B cell (primary cell): ENCODE results near the gene SH2D4B. TPM values are rescaled to one million over a fixed set of nuclear protein-coding genes. Genes with fewer than 3 reads are reported as not detected.

Source experiments
- ATAC-seq: fragments of 200-7000 bp; cut with Tn5 transposase; one replicate; pipeline ENCODE4 v1.10.0; 2021; ENCODE audit warnings: low read depth, mild to moderate bottlenecking, moderate number of reproducible peaks, moderate library complexity
- CTCF ChIA-PET: fragments of 350-600 bp; sonication (Branson Sonifier 250); formaldehyde crosslinking; loops from one replicate; lab custom pipeline; 2021; ENCODE audit warnings: antibody characterized with exemption, inconsistent platforms; lab: Charles Lee
- POLR2A ChIA-PET: fragments of 350-600 bp; sonication (Branson Sonifier 250); formaldehyde crosslinking; loops from one replicate; lab custom pipeline; 2021; ENCODE audit warnings: antibody characterized with exemption; lab: Charles Lee
- DNase-seq: peaks from one replicate; pipeline ENCODE4 v3.0.0; 2013
- H2AFZ ChIP-seq: 2 replicates; pipeline ENCODE4 v1.6.1; 2012; ENCODE audit warnings: mild to moderate bottlenecking, low read depth, low read length; ENCODE audit not compliant: insufficient read depth, poor library complexity, severe bottlenecking
- H3K27ac ChIP-seq, 2 donors: 1 replicate in 1 of 2; 2 replicates in 1 of 2; pipeline ENCODE4 v1.5.1; 2012 to 2013; ENCODE audit warnings: low read length in 2 of 2, mild to moderate bottlenecking in 2 of 2, moderate library complexity in 1 of 2
- H3K27me3 ChIP-seq, 4 experiments: fragments of 200-600 bp in 1 of 4; sonication (generic) in 1 of 4; replicated peaks in 1 of 4; 1 replicate in 2 of 4; 2 replicates in 2 of 4; pipeline versions ENCODE4 v1.6.1 to v1.7.0; 2013 to 2016; ENCODE audit warnings: low read length in 3 of 4, mild to moderate bottlenecking in 2 of 4, mixed read lengths in 1 of 4, moderate library complexity in 1 of 4; ENCODE audit not compliant: insufficient read depth in 4 of 4, control insufficient read depth in 3 of 4; ENCODE audit errors: control extremely low read depth in 1 of 4
- H3K36me3 ChIP-seq, 2 experiments: replicated peaks in 1 of 2; 1 replicate in 1 of 2; 2 replicates in 1 of 2; pipeline versions ENCODE4 v1.6.1 to v1.7.1; 2013; ENCODE audit warnings: low read length in 1 of 2; ENCODE audit not compliant: insufficient read depth in 2 of 2, control insufficient read depth in 1 of 2; ENCODE audit errors: control extremely low read depth in 1 of 2, extremely low read depth in 1 of 2
- H3K4me1 ChIP-seq, 2 donors: fragments of 200-600 bp in 1 of 2; sonication (generic) in 1 of 2; 1 replicate in 1 of 2; 2 replicates in 1 of 2; pipeline versions ENCODE4 v1.5.1 to v1.6.1; 2013 to 2017; ENCODE audit warnings: low read length in 2 of 2; ENCODE audit not compliant: control insufficient read depth in 2 of 2, insufficient read depth in 2 of 2
- H3K4me2 ChIP-seq: replicated peaks from 2 replicates; pipeline ENCODE3; 2012; ENCODE audit warnings: mild to moderate bottlenecking, low read depth, low read length; ENCODE audit not compliant: poor library complexity, severe bottlenecking
- H3K4me3 ChIP-seq, 5 experiments: fragments of 200-600 bp in 1 of 5; sonication (generic) in 1 of 5; 1 replicate in 3 of 5; 2 replicates in 2 of 5; pipeline versions ENCODE4 v1.5.1 to v1.7.0; 2011 to 2016; ENCODE audit warnings: low read length in 4 of 5, mild to moderate bottlenecking in 4 of 5, low read depth in 2 of 5, control low read depth in 1 of 5, moderate library complexity in 1 of 5; ENCODE audit not compliant: insufficient read depth in 1 of 5; ENCODE audit errors: control extremely low read depth in 1 of 5, extremely low read depth in 1 of 5
- H3K79me2 ChIP-seq: fragments of 200-600 bp; sonication (generic); one replicate; pipeline ENCODE4 v1.6.0; 2016; ENCODE audit warnings: low read length; ENCODE audit not compliant: control insufficient read depth, insufficient read depth
- H3K9ac ChIP-seq: fragments of 200-600 bp; sonication (generic); 2 replicates; pipeline ENCODE4 v1.6.1; 2017; ENCODE audit warnings: mild to moderate bottlenecking, low read length, moderate library complexity
- H3K9me3 ChIP-seq, 3 donors: one replicate each; pipeline versions ENCODE4 v1.6.1 to v1.7.1; 2013; ENCODE audit warnings: low read length in 2 of 3; ENCODE audit not compliant: control insufficient read depth in 2 of 3, insufficient read depth in 1 of 3; ENCODE audit errors: control extremely low read depth in 1 of 3
- H4K20me1 ChIP-seq: 2 replicates; pipeline ENCODE4 v1.6.0; 2012; ENCODE audit warnings: mild to moderate bottlenecking, low read length; ENCODE audit not compliant: insufficient read depth, control insufficient read depth, poor library complexity, severe bottlenecking
- H3K27ac Mint-ChIP-seq: one replicate; pipeline ENCODE4 v1.8.0; 2021; ENCODE audit warnings: mixed read lengths
- H3K27me3 Mint-ChIP-seq: one replicate; pipeline ENCODE4 v1.8.0; 2021; ENCODE audit warnings: mixed read lengths
- H3K4me1 Mint-ChIP-seq: one replicate; pipeline ENCODE4 v1.8.0; 2021; ENCODE audit warnings: mixed read lengths
- H3K4me3 Mint-ChIP-seq: one replicate; pipeline ENCODE4 v1.8.0; 2021; ENCODE audit warnings: mixed read lengths
- H3K9me3 Mint-ChIP-seq: one replicate; pipeline ENCODE4 v1.8.0; 2022; ENCODE audit warnings: mixed read lengths; ENCODE audit not compliant: insufficient read depth
- EZH2 ChIP-seq: IDR thresholded peaks from 2 replicates; pipeline ENCODE4 v1.6.1; 2012; ENCODE audit warnings: borderline replicate concordance, low read depth, mild to moderate bottlenecking, moderate library complexity, low read length; ENCODE audit not compliant: insufficient read depth, poor library complexity, severe bottlenecking
- WGBS: methylation state at CpG from one replicate; pipeline ENCODE4 v1.1.5; 2013; ENCODE audit warnings: missing lambda C conversion rate; ENCODE audit not compliant: insufficient coverage; 5-methylcytosine and 5-hydroxymethylcytosine counted together
- intact Hi-C: fragments of 100-400 bp; cut with micrococcal nuclease; formaldehyde crosslinking; loops from one replicate; pipeline ENCODE4 v1.10.0; 2022
- polyA plus RNA-seq: library from polyadenylated mRNA; depleted of rRNA; stranded (reverse); fragments of >200 nt; gene quantifications from 2 replicates; pipeline ENCODE4 v1.2.3, GENCODE V29; 2012
- total RNA-seq, 2 donors: library from RNA; stranded (reverse); fragments of 120-200 nt in 1 of 2; gene quantifications; 1 replicate in 1 of 2; 2 replicates in 1 of 2; pipeline versions ENCODE4 v1.2.3 to v1.2.4, GENCODE V29; 2013 to 2022
- TF ChIP-seq, protein P1 (sequence below): fragments of 200-600 bp; IDR thresholded peaks from one replicate; pipeline ENCODE4 v1.8.0; 2022; ENCODE audit warnings: antibody characterized with exemption, mild to moderate bottlenecking

SH2D4B gene
- total and polyA plus RNA-seq, 2 donors (not counting 1 experiment from before 2014, with no cell fraction given) = 0.09 to 0.22 TPM

DNA sequence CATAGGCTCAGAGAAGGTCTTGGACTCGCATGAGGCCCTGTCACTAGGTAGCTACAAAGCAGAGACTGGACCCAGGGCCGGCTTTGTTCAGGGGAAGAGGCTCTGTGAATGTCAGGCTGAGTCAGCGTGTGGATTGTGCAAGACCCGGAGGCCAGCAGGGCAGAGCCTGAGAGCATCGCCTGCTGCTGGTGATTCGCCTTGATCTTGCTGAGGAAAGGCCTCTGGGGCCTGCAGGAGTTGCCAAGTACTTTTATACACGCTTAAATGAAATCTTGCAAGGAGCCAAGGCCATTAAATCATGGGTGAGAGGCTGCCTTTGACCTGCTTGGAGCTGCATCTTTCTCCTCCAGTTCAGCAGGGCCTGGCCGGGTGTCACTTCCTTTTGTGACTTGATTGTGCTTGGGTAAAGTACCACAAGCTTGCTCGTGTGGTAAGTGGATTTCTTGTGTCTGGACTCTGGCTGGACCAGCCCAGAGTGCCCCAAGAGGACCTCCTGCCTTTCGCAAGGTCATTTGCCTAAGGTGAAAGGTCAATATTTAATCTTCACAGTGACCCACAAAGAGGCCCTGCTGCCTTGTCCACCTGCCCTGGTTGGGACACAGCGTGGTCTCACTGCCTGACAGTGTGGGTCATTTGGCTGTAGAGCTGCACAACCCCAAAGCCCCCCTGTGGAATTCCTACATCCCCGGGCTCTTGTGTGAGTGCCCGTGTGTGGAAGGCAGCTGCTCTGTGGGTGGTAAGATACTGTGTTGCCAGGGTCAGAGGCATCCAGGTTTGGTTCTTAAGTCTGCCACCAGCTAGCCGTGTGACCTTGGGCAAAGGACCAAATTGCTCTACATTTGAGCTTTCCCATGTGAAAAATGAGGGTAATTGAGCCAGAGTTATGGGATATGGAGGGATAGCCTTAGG lies 38.6 kb upstream of the SH2D4B start:
- TF ChIP-seq, protein P1, sequence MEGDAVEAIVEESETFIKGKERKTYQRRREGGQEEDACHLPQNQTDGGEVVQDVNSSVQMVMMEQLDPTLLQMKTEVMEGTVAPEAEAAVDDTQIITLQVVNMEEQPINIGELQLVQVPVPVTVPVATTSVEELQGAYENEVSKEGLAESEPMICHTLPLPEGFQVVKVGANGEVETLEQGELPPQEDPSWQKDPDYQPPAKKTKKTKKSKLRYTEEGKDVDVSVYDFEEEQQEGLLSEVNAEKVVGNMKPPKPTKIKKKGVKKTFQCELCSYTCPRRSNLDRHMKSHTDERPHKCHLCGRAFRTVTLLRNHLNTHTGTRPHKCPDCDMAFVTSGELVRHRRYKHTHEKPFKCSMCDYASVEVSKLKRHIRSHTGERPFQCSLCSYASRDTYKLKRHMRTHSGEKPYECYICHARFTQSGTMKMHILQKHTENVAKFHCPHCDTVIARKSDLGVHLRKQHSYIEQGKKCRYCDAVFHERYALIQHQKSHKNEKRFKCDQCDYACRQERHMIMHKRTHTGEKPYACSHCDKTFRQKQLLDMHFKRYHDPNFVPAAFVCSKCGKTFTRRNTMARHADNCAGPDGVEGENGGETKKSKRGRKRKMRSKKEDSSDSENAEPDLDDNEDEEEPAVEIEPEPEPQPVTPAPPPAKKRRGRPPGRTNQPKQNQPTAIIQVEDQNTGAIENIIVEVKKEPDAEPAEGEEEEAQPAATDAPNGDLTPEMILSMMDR = no peak
- no peak for TF ChIP-seq EZH2
- H3K79me2 ChIP-seq = peaks cover 66% of the 10 kb centered on the region
- no peak overlapping the region for H2AFZ ChIP-seq
- peaks cover 69% of the 10 kb centered on the region for H3K4me1 Mint-ChIP-seq
- intact Hi-C loops = no loop called here
- H3K9me3 ChIP-seq = peaks cover 0 to 5% (median 3%) of the 10 kb centered on the region in 3 donors
- 60% methylated on average over 10 of the region's 14 CpGs for WGBS
- CTCF ChIA-PET = interaction anchor here (1.2 to 17.9 kb wide), 7 partner anchors 9 to 118 kb away, joined by 3 to 500 read pairs (median 12); no protein-coding TSS in a partner anchor
- H3K4me3 Mint-ChIP-seq = peak overlapping the region; percentile 89
- H3K9ac ChIP-seq = no peak overlapping the region
- peaks cover 5% of the 10 kb centered on the region for H4K20me1 ChIP-seq
- H3K9me3 Mint-ChIP-seq = peaks cover 5% of the 10 kb centered on the region
- peak overlapping the region; percentile 95 for H3K27ac Mint-ChIP-seq
- DNase-seq = peak; percentile 32
- POLR2A ChIA-PET = interaction anchor here (1.2 to 1.5 kb wide), 2 partner anchors 25 to 48 kb away, joined by 3 to 4 read pairs; no protein-coding TSS in a partner anchor
- peak overlapping the region; percentile 44 to 59 for H3K27ac ChIP-seq
- peak overlapping the region; percentile 71 for H3K4me2 ChIP-seq
- H3K27me3 ChIP-seq = no peaks in the 10 kb centered on the region
- H3K4me3 ChIP-seq = no peak overlapping the region
- H3K36me3 ChIP-seq = peaks cover 0 to 6% of the 10 kb centered on the region in 2 experiments
- H3K4me1 ChIP-seq = peaks cover 51 to 70% of the 10 kb centered on the region in 2 donors
- no peak for ATAC-seq
- H3K27me3 Mint-ChIP-seq = no peaks in the 10 kb centered on the region
